Amniotic stem cell (primary cell): ENCODE data around the gene NVL.

Experiments used
- DNase-seq: peaks from one replicate; lab custom pipeline; 2025; lab: John Stamatoyannopoulos, UW

NVL gene

DNA sequence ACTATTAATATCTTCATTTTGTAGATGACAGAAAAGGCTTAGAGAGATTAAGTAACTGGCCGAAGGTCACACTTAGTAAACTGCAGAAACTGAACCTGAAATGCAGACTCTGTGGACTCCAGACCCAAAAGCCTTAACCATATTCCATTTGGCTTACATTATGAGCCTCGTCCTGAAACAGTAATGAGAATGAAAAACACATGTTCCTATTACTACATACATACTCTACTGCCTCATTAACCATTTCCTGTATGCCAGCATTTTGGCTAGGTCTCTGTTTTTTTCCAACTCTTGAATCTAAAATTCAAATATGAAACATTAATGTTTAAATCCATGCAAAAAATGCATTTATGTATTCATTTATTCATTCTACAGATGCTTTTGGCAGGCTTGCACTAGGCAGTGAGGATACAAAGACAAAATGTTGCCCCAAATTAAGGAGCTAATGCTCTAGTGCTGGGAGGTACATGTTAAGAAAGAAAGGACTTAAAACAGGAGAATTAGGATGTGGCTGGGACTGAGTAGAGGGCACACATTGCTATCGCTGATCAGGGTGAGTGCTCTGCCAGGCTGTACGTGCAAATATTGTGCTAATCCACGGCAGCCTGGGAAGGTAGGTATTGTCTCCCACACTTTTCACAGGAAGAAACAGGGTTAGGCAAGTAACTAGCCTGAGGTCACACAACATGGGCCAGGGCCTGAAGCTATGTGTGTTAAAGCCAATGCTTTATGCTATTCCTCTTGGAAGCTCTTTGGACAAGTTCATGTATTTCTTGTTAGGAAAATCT is 133.0 kb downstream of the NVL start:
- DNase-seq, result no peak

DNA sequence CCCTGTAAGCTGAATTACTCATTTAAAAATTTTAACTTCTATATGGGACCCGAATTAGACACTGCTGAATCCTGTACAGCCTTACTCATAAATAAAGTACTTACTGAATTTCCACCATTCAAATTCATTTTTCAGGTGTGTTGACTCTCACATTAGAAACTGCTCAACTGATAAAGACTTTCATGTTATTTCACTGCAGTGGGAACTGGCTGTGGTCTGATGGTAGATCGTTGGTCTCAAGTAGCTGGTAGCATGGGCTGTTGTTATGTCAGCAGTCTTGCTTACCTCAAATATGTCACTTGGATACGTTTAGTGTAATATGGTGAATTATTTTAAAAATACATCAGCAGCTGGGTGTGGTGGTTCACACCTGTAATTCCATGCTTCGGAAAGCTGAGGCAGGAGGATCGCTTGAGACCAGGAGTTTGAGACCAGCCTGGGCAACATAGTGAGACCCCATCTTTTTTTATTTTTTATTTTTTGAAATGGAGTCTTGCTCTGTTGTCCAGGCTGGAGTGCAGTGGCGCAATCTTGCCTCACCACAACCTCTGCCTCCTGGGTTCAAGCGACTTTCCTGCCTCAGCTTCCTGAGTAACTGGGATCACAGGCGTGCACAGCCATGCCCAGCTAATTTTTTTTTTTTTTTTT is 136.5 kb downstream of the NVL start:
- DNase-seq, result no peak

DNA sequence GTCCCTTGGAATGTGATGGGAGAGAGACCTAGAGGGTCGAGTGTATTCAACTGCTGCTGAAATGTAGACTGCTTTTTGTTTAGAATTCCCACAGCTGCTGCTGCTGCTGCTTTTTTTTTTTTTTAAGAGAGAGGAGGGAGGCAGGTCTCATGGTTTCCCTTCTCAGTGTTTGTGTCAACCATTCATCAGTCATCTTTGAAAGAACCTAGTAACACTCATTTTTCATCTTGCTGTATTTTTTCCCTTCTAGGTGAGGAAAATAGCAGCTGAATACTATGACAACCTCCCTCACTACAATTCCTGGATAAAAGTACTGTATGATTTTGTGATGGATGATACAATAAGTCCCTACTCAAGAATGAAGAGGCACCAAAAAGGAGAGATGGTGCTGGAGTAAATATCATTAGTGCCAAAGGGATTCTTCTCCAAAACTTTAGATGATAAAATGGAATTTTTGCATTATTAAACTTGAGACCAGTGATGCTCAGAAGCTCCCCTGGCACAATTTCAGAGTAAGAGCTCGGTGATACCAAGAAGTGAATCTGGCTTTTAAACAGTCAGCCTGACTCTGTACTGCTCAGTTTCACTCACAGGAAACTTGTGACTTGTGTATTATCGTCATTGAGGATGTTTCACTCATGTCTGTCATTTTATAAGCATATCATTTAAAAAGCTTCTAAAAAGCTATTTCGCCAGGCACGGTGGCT is 137.7 kb downstream of the NVL start:
- DNase-seq, result no peak

DNA sequence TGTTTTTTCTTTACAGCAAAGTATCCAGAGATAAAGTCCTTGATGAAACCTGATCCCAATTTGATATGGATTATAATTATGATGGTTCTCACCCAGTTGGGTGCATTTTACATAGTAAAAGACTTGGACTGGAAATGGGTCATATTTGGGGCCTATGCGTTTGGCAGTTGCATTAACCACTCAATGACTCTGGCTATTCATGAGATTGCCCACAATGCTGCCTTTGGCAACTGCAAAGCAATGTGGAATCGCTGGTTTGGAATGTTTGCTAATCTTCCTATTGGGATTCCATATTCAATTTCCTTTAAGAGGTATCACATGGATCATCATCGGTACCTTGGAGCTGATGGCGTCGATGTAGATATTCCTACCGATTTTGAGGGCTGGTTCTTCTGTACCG is 140.4 kb downstream of the NVL start:
- no peak for DNase-seq

DNA sequence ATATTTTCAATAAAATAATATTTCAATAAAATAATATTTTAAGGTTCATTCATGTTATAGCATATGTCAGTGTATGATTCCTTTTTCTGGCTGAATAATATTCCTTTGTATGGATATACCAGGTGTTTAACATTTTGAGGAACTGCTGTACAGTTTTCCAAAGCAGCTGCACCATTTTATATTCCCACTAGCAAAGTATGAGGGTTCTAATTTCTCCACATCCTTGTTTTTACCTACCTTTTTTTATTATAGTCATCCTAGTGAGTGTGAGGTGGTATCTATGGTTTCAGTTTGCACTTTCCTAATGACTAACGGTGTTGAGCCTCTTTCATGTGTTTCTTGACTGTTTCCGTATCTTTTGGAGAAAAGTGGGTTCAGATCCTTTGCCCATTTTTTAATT is 141.7 kb downstream of the NVL start:
- DNase-seq, result no peak

DNA sequence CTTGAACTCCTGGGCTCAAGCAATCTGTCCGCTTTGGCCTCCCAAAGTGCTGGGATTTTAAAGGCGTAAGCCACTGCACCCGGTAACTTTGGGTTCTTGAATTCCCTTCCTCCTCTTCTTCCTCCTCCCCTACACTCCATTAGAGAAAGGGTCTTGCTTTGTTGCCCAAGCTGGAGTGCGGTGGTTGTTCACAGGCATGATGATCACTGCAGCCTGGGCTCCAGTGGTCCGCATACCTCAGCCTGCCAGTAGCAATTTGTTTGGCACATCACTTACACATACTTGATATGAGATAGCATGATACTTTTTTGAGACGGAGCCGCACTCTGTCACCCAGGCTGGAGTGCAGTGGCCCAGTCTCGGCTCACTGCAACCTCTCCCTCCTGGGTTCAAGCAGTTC is 144.8 kb downstream of the NVL start:
- DNase-seq, result no peak

DNA sequence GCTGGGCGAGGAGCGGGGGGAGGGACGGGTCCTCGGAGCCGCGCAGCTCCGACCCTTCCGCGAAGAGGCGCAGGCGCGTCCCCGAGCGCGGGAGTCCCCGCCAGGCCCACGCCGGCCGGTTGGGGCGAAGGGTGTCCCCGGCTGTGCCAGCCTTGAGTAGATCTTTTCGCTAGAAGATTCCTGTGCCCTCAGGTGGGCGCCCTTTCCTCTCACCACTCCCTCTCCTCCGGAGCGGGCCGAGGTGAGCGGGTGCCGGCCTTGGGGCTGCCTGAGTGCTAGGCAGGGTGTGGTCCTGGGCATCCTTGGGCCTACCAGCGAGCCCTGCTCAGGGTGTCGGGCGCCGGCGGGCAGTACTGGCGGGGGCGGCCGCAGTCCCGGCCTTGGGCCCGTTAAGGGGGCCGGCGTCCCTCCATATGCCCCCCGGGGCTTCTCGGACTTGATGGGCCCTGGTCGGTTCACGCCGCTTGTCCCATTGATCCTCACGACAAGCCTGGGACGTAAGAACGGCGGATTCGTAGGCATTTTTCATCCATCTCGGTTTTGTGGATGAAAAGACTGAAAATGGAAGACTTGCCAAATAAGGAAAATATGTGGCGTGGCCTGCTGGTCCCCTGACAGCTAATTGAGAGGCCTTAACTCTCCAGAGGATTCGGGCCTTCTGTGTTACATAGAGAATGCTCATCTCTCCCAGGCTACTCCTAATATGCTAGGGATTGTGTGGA is 146.2 kb downstream of the NVL start:
- DNase-seq, result no peak

DNA sequence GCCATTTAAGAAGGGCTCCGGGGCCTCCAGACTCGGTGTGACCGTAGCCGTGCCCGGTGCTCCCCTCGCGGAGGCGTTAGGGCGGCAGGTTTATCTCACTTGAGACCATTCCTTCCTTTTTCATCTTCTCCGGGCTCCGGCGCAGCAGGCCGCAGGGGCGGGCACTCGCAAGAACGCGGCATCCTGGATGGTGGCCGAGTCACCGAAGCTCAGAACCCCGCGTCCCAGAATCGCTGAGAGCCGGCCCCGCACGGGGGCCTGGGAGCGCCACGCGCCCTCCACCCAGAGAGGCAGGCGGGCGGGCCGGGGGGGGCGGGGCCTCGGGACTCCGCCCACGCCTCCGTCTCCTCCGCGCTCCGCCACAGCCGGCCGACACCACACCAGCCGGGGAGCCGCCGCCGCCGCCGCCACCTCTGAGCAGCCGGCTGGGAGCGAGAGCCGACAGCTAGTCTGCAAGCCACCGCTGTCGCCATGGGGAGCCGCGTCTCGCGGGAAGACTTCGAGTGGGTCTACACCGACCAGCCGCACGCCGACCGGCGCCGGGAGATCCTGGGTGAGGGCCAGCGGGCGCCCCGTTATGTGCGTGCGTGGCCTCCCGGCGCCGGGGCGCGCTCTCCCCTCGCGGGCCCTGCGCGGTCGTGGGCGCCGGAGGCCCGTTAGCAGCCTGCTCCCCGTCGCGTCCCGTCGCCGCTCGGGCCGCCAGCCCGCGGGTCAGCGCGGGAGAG is 146.9 kb downstream of the NVL start, which contains the start of gene DEGS1:
TSS of gene DEGS1 (plus strand) at position 375 of the 725 bp plus-strand sequence. CDS start at position 472, 97 bp downstream.
- peak; percentile 42 for DNase-seq

DNA sequence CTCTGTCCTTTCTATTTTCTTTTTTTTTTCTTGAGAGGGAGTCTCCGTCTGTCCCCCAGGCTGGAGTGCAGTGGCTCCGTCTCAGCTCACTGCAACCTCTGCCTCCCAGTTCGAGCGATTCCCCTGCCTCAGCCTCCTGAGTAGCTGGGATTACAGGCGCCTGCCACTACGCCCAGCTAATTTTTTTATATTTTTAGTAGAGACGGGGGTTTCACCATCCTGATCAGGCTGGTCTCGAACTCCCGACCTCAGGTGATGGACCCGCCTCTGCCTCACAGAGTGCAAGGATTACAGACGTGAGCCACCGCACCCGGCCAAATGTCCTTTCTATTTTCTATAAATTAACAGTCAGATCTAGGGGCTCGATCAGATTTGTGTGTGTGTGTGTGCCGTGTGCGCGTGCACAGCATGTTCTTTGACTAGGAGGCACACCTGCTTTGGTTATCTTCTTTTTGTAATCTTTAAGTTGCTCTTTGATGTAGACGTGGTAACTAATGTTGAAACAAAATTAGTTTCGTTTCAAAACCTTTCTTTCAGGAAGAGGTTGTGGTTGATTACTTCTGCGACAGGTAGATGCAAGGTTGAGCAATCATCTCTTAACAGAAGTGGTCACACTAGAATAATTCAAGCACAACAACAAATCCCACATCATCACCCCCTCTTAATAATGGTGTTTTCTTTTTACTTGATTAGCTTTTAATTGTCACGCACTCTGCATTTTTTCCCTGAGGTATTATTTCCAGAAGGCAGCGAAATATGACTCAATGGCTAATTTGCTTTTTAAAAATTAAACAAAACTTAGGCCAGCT is 147.7 kb downstream of the NVL start:
- DNase-seq, result no peak

DNA sequence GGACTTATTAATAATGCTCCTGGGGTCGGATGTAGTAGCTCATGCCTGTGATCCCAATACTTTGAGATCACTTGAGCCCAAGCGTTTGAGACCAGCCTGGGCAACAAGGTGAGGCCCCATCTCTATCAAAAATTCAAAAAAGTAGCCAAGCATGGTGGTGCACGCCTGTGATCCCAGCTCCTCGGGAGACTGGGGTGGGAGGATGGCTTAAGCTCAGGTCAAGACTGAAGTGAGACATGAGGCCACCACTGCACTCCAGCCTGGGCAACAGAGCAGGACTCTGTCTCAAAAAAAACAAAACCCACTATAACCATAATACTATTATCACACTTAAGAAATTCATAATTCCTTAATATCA is 148.5 kb downstream of the NVL start:
- DNase-seq, result no peak

DNA sequence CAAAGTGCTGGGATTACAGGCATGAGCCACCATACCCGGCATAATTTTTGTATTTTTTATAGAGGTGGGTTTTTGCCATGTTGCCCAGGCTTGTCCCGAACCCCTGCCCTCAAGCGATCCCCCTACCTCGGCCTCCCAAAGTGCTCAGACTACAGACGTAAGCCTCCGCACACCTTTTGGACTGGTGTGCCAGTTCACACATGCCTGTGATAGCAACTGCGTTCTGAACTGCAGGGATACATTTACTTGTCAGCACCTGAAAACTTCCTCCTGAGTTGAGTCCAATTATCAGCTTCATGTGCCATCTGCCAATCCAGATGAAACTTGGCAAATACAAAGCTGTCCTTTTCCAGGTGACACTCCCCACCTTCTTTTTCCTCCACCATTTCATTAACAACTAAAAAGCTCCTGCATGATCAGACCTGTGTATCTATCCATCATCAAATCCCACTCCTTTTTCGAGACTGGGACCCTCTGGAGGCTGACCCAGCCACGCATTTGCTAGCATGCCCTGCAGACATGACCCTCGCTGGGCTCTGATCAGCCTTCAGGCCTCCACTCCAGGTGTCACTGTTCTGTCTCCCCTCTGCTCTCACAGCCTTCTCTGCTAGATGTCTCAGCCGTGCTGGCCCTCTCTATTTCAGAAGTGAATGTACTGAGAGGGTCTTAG is 149.1 kb downstream of the NVL start:
- DNase-seq, result no peak

DNA sequence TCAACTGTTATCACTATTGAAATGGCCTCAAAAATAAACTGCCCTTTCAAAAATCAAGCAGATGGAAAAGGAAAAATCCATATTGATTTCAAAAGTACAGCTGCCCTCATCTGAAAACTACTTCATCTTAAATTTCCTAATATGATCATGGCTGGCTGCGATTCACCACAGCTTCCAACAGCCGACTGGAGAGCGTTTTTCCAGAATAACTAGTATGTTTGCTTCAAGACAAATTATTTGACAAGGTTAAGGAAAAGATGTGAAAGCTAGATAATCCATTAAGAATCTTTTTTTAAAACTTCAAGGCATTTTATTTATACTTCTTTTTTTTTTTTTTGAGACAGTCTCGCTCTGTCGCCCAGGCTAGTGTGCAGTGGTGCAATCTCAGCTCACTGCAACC is 151.1 kb downstream of the NVL start:
- no peak for DNase-seq

DNA sequence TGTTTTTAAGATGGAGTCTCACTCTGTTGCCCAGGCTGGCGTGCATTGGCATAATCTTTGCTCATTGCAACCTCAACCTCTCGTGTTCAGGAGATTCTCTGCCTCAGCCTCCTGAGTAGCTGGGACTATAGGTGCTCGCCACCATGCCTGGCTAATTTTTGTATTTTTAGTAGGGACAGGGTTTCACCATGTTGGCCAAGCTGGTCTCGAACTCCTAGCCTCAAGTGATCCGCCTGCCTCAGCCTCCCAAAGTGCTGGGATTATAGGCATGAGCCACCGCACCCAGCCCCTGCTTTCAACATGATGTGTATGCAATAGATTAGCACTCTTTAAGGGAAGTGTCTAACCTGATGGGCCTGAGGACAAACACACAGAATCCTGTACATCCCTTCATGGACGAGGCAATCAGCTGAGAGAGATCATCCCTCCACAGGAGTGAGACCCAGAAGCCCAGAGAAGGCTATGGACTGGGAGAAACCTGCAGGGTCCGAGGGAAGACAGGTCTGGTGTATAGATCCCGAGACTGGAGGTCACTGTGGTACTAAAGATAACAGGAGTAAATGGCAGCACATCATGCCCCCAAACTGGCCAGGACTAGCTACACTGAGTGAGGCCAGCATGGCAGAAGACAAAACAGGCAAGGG is 152.5 kb downstream of the NVL start:
- no peak for DNase-seq
